Nephron progenitor cell (in vitro differentiated cells): Measurements from ENCODE around the gene SOCS3.

Experiments used
- DNase-seq: peaks from one replicate; pipeline ENCODE4 v3.0.0; 2021
- H3K27ac Mint-ChIP-seq: 2 replicates; pipeline ENCODE4 v1.8.0; 2021; ENCODE audit warnings: mild to moderate bottlenecking, moderate library complexity, mixed read lengths
- H3K27me3 Mint-ChIP-seq: 2 replicates; pipeline ENCODE4 v1.8.0; 2021; ENCODE audit warnings: mild to moderate bottlenecking, low read depth, mixed read lengths; ENCODE audit not compliant: poor library complexity
- H3K36me3 Mint-ChIP-seq: 2 replicates; pipeline ENCODE4 v1.8.0; 2021; ENCODE audit warnings: low read depth, mixed read lengths
- H3K4me1 Mint-ChIP-seq: 2 replicates; pipeline ENCODE4 v1.8.0; 2021; ENCODE audit warnings: mixed read lengths
- H3K4me3 Mint-ChIP-seq: 2 replicates; pipeline ENCODE4 v1.8.0; 2021; ENCODE audit warnings: mild to moderate bottlenecking, moderate library complexity, mixed read lengths
- H3K9me3 Mint-ChIP-seq: 2 replicates; pipeline ENCODE4 v1.8.0; 2021; ENCODE audit warnings: mild to moderate bottlenecking, moderate library complexity, mixed read lengths
- TF ChIP-seq, protein P1 (sequence below): fragments of 200-600 bp; sonication (generic); IDR thresholded peaks from 2 replicates; pipeline ENCODE4 v1.5.0; 2021; ENCODE audit warnings: antibody characterized with exemption

SOCS3 gene

DNA sequence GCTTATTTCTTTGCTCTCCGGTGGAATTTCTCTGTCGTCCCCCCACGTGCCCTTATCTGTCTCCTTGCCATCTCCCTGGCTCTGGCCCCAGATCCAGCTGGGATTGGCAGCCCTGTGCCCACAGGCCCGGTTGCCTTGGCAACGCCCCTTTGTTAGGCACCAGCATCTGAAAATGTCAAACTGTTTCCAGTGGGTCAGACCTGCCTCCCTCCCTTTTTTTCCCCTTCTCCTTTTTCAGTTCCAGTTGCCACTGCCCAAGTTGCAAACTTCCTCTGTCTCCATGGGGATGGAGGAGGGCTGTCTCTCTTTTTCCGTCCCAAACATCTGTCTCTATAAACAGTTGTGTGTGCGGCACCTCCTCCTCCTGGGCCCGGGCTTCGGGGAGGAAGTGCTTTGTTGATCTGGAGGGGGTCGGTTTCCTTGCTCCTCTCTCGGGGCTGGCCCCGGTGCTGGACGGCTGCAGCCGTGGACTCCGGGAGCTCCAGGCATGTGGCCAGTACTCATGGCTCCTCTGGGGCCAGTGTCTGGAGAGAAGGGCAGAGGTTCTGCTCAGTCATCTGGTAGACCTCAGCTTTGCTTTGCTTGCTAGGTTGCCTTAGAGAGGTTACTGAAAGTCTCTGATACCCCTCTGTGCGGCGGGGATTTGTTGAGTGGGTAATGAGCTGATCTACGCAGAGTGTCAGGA is 35.3 kb downstream of the SOCS3 start:
- Mint-ChIP-seq H3K27me3 (peaks cover 3% of the 10 kb centered on the region), H3K27ac (peak overlapping the region; percentile 99), H3K4me3 (peak overlapping the region; percentile 58)

DNA sequence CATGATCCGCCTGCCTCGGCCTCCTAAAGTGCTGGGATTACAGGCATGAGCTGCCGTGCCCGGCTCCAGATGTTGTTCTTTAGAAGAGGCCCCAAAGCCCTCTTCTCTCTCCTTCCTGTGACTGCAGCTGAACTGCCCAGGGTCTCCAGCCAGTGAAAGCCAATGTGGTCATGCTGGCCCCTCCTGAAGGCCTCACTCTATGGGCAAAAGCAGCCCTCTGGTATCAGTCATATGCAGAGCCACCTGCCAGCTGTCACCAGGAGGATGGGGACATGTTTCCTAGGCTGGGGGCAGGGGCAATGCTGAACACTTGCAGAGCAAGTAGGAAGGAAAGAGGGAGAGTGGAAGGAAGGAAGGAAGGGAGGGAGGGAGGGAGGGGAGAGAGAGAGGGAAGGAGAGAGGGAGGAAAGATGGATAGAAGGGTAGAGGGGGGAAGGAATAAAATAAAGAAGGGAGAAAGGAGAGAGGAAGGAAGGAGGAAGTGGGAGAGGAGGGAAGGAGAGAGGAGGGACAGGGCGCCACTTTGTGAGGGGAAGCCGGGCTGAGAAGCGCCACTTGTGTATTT is 36.0 kb downstream of the SOCS3 start:
- Mint-ChIP-seq H3K36me3 (no peaks in the 10 kb centered on the region), H3K27ac (peak overlapping the region; percentile 99), H3K4me3 (peak overlapping the region; percentile 58), H3K27me3 (peaks cover 3% of the 10 kb centered on the region), H3K4me1 (peaks cover 48% of the 10 kb centered on the region), H3K9me3 (no peaks in the 10 kb centered on the region)
- DNase-seq: no peak
- TF ChIP-seq, protein P1, sequence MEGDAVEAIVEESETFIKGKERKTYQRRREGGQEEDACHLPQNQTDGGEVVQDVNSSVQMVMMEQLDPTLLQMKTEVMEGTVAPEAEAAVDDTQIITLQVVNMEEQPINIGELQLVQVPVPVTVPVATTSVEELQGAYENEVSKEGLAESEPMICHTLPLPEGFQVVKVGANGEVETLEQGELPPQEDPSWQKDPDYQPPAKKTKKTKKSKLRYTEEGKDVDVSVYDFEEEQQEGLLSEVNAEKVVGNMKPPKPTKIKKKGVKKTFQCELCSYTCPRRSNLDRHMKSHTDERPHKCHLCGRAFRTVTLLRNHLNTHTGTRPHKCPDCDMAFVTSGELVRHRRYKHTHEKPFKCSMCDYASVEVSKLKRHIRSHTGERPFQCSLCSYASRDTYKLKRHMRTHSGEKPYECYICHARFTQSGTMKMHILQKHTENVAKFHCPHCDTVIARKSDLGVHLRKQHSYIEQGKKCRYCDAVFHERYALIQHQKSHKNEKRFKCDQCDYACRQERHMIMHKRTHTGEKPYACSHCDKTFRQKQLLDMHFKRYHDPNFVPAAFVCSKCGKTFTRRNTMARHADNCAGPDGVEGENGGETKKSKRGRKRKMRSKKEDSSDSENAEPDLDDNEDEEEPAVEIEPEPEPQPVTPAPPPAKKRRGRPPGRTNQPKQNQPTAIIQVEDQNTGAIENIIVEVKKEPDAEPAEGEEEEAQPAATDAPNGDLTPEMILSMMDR: no peak

More for the DNA sequence above, 35.3 kb downstream of the SOCS3 start:
- H3K36me3 Mint-ChIP-seq: no peaks in the 10 kb centered on the region
- H3K9me3 Mint-ChIP-seq: no peaks in the 10 kb centered on the region
- peak; percentile 61 for DNase-seq
- TF ChIP-seq, protein P1: no peak
- H3K4me1 Mint-ChIP-seq: peaks cover 47% of the 10 kb centered on the region

DNA sequence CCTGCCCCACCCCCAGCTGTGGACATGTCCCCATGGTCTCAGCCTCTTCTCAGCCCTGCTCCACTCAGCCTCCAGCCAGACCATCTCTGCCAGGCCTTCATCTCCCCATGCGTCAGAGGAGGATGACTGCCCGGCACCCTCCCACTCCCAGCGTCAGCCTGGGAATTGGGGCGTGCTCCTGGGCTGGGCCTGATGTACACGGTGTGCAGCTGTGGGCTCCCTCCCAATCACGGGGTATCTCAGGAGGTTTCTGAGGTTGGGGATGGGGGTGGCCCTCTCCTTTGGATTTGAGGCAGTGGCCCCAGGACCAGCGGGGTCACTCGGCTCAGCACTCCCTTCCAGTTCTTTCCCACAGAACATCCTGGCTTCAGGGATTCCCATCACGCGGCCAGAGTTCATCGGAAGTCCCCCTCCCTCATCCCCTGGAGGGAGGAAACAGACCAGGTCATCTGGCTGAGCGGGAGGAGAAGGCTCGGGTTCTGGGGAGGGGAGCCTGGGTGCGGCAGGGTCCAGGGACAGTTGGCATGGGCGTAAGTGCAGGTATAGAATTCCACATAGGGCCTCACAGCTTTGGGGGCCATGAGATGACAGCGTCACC is 36.9 kb downstream of the SOCS3 start:
- Mint-ChIP-seq H3K4me1 (peaks cover 54% of the 10 kb centered on the region), H3K9me3 (no peaks in the 10 kb centered on the region), H3K27me3 (no peaks in the 10 kb centered on the region), H3K27ac (peak overlapping the region; percentile 74), H3K4me3 (no peak overlapping the region), H3K36me3 (no peaks in the 10 kb centered on the region)
- DNase-seq: no peak
- TF ChIP-seq, protein P1: no peak

DNA sequence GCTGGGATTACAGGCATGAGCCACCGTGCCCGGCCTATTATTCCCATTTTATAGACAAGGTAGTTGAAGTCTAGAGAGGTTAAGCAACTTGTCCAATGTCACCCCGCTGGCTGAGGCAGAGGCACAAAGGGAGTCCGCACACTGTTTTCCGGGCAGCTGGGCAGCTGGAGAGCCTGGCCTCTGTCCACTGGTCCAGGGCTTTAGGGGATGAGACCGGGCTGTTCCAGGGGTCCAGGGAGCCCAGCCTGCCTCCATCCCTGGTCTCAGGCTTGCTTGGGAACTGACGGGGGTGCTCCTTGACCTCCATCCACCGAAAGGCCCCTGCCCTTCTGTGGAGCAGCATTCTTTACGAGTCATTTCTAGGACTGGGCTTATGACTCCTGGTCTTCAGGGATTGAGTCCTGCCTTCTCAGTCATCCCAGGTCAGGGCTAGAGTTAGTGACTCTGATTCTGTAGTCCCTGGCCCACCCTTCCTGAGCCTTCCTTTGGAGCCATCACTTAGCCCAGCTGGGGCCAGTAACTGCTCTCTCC is 37.5 kb downstream of the SOCS3 start:
- no peak overlapping the region for H3K27ac Mint-ChIP-seq
- no peaks in the 10 kb centered on the region for H3K36me3 Mint-ChIP-seq
- no peaks in the 10 kb centered on the region for H3K9me3 Mint-ChIP-seq
- H3K27me3 Mint-ChIP-seq: no peaks in the 10 kb centered on the region
- H3K4me1 Mint-ChIP-seq: peaks cover 60% of the 10 kb centered on the region
- TF ChIP-seq, protein P1: no peak
- no peak overlapping the region for H3K4me3 Mint-ChIP-seq
- no peak for DNase-seq

DNA sequence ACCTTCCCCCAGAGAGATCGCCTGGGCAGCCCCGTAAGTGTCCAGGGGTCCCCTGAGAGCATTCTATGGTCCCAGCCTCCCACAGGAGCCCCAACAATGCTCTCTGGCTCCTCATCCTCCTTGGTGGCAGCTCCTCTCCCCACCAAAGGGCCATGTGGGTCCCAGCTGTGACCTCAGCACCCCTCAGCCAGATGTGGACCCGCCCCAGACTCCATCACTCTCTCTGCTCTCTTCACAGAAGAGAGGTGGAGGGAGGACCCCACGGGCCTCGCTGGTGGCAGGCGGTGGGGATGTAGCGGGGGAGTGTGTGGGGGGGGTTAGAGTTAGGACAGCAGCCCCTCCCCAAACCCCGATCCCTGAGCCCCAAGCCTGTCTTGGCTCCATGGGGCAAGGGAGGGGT is 41.0 kb downstream of the SOCS3 start:
- H3K27ac Mint-ChIP-seq: no peak overlapping the region
- DNase-seq: no peak
- no peaks in the 10 kb centered on the region for H3K36me3 Mint-ChIP-seq
- H3K27me3 Mint-ChIP-seq: peaks cover 10% of the 10 kb centered on the region
- H3K4me3 Mint-ChIP-seq: no peak overlapping the region
- peaks cover 69% of the 10 kb centered on the region for H3K4me1 Mint-ChIP-seq
- no peaks in the 10 kb centered on the region for H3K9me3 Mint-ChIP-seq
- TF ChIP-seq, protein P1: no peak
